IMR-90 (cell line): Measurements from ENCODE around the gene ZNF827. TPM values are rescaled to one million over a fixed set of nuclear protein-coding genes. Genes with fewer than 3 reads are reported as not detected.

Source experiments
- ATAC-seq: fragments of 200-7000 bp; cut with Tn5 transposase; 2 replicates; pipeline ENCODE4 v1.9.1; 2020; ENCODE audit warnings: low read depth, mild to moderate bottlenecking, moderate library complexity
- BruUV-seq: library from RNA; stranded (reverse); fragments of 400-500 nt; replicated peaks from 2 replicates; lab custom pipeline; 2021; lab: Mats Ljungman, UMichigan
- CTCF ChIA-PET: fragments of 300-600 bp; formaldehyde crosslinking; extraction: SDS; loops from one replicate; lab custom pipeline; 2021; ENCODE audit warnings: antibody characterized with exemption; lab: Yijun Ruan, JAX
- POLR2A ChIA-PET: fragments of 300-600 bp; sonication (Branson Sonifier 250); formaldehyde crosslinking; loops from one replicate; lab custom pipeline; 2022; ENCODE audit warnings: antibody characterized with exemption; ENCODE audit not compliant: unreplicated experiment; lab: Charles Lee
- DNase-seq: peaks from one replicate; pipeline ENCODE4 v3.0.0; 2013
- H2AFZ ChIP-seq: replicated peaks from 2 replicates; pipeline ENCODE3; 2013; ENCODE audit warnings: low read length, mild to moderate bottlenecking; ENCODE audit not compliant: poor library complexity
- H2AK5ac ChIP-seq: 2 replicates; pipeline ENCODE4 v1.6.1; 2013; ENCODE audit warnings: low read depth, low read length, inconsistent platforms
- H2AK9ac ChIP-seq: replicated peaks from 2 replicates; pipeline ENCODE3; 2013; ENCODE audit warnings: mild to moderate bottlenecking, low read depth, low read length, moderate library complexity; ENCODE audit not compliant: poor library complexity
- H2BK120ac ChIP-seq: 2 replicates; pipeline ENCODE4 v1.6.1; 2013; ENCODE audit warnings: low read depth, low read length, inconsistent platforms
- H2BK15ac ChIP-seq: 3 replicates; pipeline ENCODE4 v1.6.1; 2013; ENCODE audit warnings: low read depth, low read length, inconsistent platforms
- H2BK20ac ChIP-seq: 2 replicates; pipeline ENCODE4 v1.6.1; 2013; ENCODE audit warnings: low read depth, mild to moderate bottlenecking, inconsistent platforms, low read length, moderate library complexity
- H2BK5ac ChIP-seq: 2 replicates; pipeline ENCODE4 v1.6.1; 2013; ENCODE audit warnings: mild to moderate bottlenecking, low read depth, low read length, inconsistent platforms; ENCODE audit not compliant: poor library complexity, severe bottlenecking
- H3K14ac ChIP-seq: replicated peaks from 2 replicates; pipeline ENCODE4 v1.6.1; 2013; ENCODE audit warnings: low read depth, low read length, inconsistent platforms
- H3K18ac ChIP-seq: 2 replicates; pipeline ENCODE4 v1.6.1; 2013; ENCODE audit warnings: low read depth, low read length, control low read depth
- H3K23ac ChIP-seq: 2 replicates; pipeline ENCODE4 v1.6.1; 2013; ENCODE audit warnings: low read depth, low read length, inconsistent platforms
- H3K27ac ChIP-seq: 2 replicates; pipeline ENCODE4 v1.5.1; 2013; ENCODE audit warnings: mild to moderate bottlenecking, control low read depth, low read length; ENCODE audit not compliant: insufficient read depth
- H3K27me3 ChIP-seq: 2 replicates; pipeline ENCODE4 v1.6.1; 2013; ENCODE audit warnings: low read length; ENCODE audit not compliant: control insufficient read depth, insufficient read depth
- H3K36me3 ChIP-seq: 2 replicates; pipeline ENCODE4 v1.6.1; 2013; ENCODE audit warnings: low read length, mixed read lengths; ENCODE audit not compliant: control insufficient read depth, insufficient read depth
- H3K4ac ChIP-seq: 2 replicates; pipeline ENCODE4 v1.6.1; 2013; ENCODE audit warnings: low read depth, low read length, inconsistent platforms
- H3K4me1 ChIP-seq: 2 replicates; pipeline ENCODE4 v1.6.1; 2013; ENCODE audit warnings: low read length, mixed read lengths; ENCODE audit not compliant: control insufficient read depth, insufficient read depth
- H3K4me2 ChIP-seq: 2 replicates; pipeline ENCODE4 v1.6.1; 2013; ENCODE audit warnings: low read depth, mild to moderate bottlenecking, control low read depth, low read length, moderate library complexity
- H3K4me3 ChIP-seq: 2 replicates; pipeline ENCODE4 v1.5.1; 2013; ENCODE audit warnings: low read depth, mild to moderate bottlenecking, control low read depth, low read length, moderate library complexity; ENCODE audit not compliant: insufficient read depth
- H3K56ac ChIP-seq: 2 replicates; pipeline ENCODE4 v1.6.1; 2013; ENCODE audit warnings: low read length, inconsistent platforms; ENCODE audit not compliant: insufficient read depth; ENCODE audit errors: extremely low read depth
- H3K79me1 ChIP-seq, 2 experiments: 2 replicates each; pipeline ENCODE4 v1.6.1; 2013; ENCODE audit warnings: low read length in 2 of 2, inconsistent platforms in 1 of 2, low read depth in 1 of 2
- H3K9ac ChIP-seq: 2 replicates; pipeline ENCODE4 v1.6.1; 2013; ENCODE audit warnings: low read depth, low read length, control low read depth
- H3K9me1 ChIP-seq: 2 replicates; pipeline ENCODE4 v1.6.1; 2013; ENCODE audit warnings: low read length, inconsistent platforms; ENCODE audit not compliant: insufficient read depth
- H3K9me3 ChIP-seq: 2 replicates; pipeline ENCODE4 v1.6.1; 2013; ENCODE audit warnings: low read length; ENCODE audit not compliant: control insufficient read depth, insufficient read depth
- H4K20me1 ChIP-seq: 2 replicates; pipeline ENCODE4 v1.6.1; 2013; ENCODE audit warnings: low read length, inconsistent platforms; ENCODE audit not compliant: insufficient read depth
- H4K5ac ChIP-seq: 2 replicates; pipeline ENCODE4 v1.6.1; 2013; ENCODE audit warnings: mild to moderate bottlenecking, low read depth, low read length, control low read depth
- H4K8ac ChIP-seq, 2 experiments: 2 replicates each; pipeline ENCODE4 v1.6.1; 2013; ENCODE audit warnings: low read depth in 2 of 2, low read length in 2 of 2, control low read depth in 1 of 2, inconsistent platforms in 1 of 2
- H4K91ac ChIP-seq: 2 replicates; pipeline ENCODE4 v1.6.1; 2013; ENCODE audit warnings: low read depth, low read length, inconsistent platforms; ENCODE audit not compliant: insufficient read depth
- BHLHE40 ChIP-seq: fragments of 150-350 bp; IDR thresholded peaks from 2 replicates; pipeline ENCODE4 v1.6.1; 2016; ENCODE audit warnings: mild to moderate bottlenecking, low read depth, low read length
- CEBPB ChIP-seq: IDR thresholded peaks from 2 replicates; pipeline ENCODE4 v1.6.1; 2012; ENCODE audit warnings: low read depth, low read length, improper control_type of control experiment
- CHD1 ChIP-seq: IDR thresholded peaks from 2 replicates; pipeline ENCODE4 v1.6.1; 2012; ENCODE audit warnings: low read depth, low read length, improper control_type of control experiment
- MAFK ChIP-seq: IDR thresholded peaks from 2 replicates; pipeline ENCODE4 v1.6.1; 2012; ENCODE audit warnings: low read depth, low read length, improper control_type of control experiment
- MAZ ChIP-seq: IDR thresholded peaks from 2 replicates; pipeline ENCODE4 v1.6.1; 2012; ENCODE audit warnings: low read depth, mild to moderate bottlenecking, low read length, improper control_type of control experiment, moderate library complexity, borderline replicate concordance
- MXI1 ChIP-seq: IDR thresholded peaks from 2 replicates; pipeline ENCODE4 v1.6.1; 2012; ENCODE audit warnings: low read depth, mild to moderate bottlenecking, low read length, moderate library complexity, borderline replicate concordance
- NFE2L2 ChIP-seq: fragments of 150-350 bp; IDR thresholded peaks from 2 replicates; pipeline ENCODE4 v1.6.1; 2016; ENCODE audit warnings: low read depth, mild to moderate bottlenecking, low read length
- POLR2A ChIP-seq: IDR thresholded peaks from 2 replicates; pipeline ENCODE4 v1.6.1; 2012; ENCODE audit warnings: mild to moderate bottlenecking, low read depth, low read length
- RAD21 ChIP-seq: IDR thresholded peaks from 2 replicates; pipeline ENCODE4 v1.6.1; 2012; ENCODE audit warnings: low read length, improper control_type of control experiment
- RCOR1 ChIP-seq: IDR thresholded peaks from 2 replicates; pipeline ENCODE4 v1.6.1; 2012; ENCODE audit warnings: mild to moderate bottlenecking, low read length, improper control_type of control experiment; ENCODE audit not compliant: insufficient replicate concordance
- RFX5 ChIP-seq: IDR thresholded peaks from 2 replicates; pipeline ENCODE4 v1.8.0; 2012; ENCODE audit warnings: low read depth, mild to moderate bottlenecking, low read length, moderate library complexity
- SMC3 ChIP-seq: fragments of 150-350 bp; IDR thresholded peaks from 2 replicates; pipeline ENCODE4 v1.6.1; 2016; ENCODE audit warnings: low read depth, mild to moderate bottlenecking, antibody characterized with exemption, low read length, moderate library complexity
- WGBS, 2 experiments: methylation state at CpG; one replicate each; pipeline versions ENCODE4 v1.1.5 to v1.1.7; 2013; ENCODE audit warnings: missing lambda C conversion rate in 2 of 2; ENCODE audit not compliant: insufficient read length in 1 of 2; ENCODE audit errors: extremely low coverage in 2 of 2; 5-methylcytosine and 5-hydroxymethylcytosine counted together
- dilution Hi-C: fragments of 300-500 bp; cut with HindIII; formaldehyde crosslinking; loops from one replicate; pipeline ENCODE4 v1.14.3; 2018; ENCODE audit warnings: low sequenced_read_pairs; ENCODE audit not compliant: unreplicated experiment
- in situ Hi-C: fragments of 300-500 bp; cut with MboI; formaldehyde crosslinking; loops from 3 replicates; pipeline ENCODE4 v1.14.3; 2019; ENCODE audit warnings: low sequenced_read_pairs, inconsistent platforms, mixed read lengths
- intact Hi-C: fragments of 100-400 bp; cut with micrococcal nuclease; formaldehyde crosslinking; loops from 2 replicates; pipeline ENCODE4 v1.10.0; 2022
- polyA plus RNA-seq, 3 experiments: library from polyadenylated mRNA; depleted of rRNA; stranded (reverse); fragments of >200 nt; gene quantifications; 2 replicates each; pipeline ENCODE4 v1.2.3, GENCODE V29; 2012; ENCODE audit warnings: low replicate concordance in 1 of 3
- total RNA-seq: library from RNA; depleted of rRNA; stranded (reverse); fragments of >200 nt; gene quantifications from 2 replicates; pipeline ENCODE4 v1.2.3, GENCODE V29; 2012
- TF ChIP-seq, protein P1 (sequence below): fragments of 150-350 bp; IDR thresholded peaks from 2 replicates; pipeline ENCODE4 v1.6.1; 2016; ENCODE audit warnings: low read depth, mild to moderate bottlenecking, low read length, moderate library complexity, borderline replicate concordance
- TF ChIP-seq, protein P2 (sequence below): fragments of 150-350 bp; IDR thresholded peaks from 2 replicates; pipeline ENCODE4 v1.6.1; 2017; ENCODE audit warnings: mild to moderate bottlenecking, antibody characterized with exemption, low read length, low read depth

ZNF827 gene
- total and polyA plus RNA-seq, 2 of the 4 experiments (the other 2 are of a cell fraction), result 6.6 to 31.7 TPM

DNA sequence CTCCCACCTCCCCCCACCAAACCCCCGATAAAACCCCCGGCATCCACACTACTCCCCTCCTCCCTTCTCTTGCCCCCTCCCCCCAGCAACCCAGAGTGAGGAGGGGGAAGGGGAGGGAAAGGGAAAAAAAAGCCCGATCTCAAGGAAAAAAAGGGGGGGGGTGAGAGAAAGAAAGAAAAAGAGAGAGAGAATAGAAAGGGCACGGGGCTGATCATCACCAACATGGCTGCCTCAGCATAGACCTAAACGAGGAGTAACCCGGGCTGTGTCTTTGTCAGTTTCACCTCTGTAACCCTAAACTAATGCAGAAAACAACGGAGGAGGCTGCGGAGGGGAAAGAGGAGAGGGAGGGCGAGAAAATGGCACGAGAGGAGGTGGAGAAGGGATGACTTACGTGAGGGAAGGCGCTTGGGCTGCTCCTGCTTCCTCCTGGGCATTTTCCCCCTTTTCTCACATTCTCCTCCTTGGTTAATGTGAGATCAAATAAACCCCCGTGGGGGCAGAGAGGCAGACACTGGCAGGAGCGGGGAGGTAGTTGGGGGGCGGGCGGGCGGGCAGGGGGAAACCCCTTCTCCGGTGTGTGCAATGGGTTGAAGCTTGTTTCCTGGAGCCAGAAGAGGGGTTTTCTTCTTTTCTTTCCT, 532 bp downstream of the ZNF827 start:
- CTCF ChIA-PET, result interaction anchor here (0.6 to 0.7 kb wide), 2 partner anchors 612 to 1902 kb away, joined by 3 to 6 read pairs; no protein-coding TSS in a partner anchor
- Histone ChIP-seq H3K4me1 (peaks cover 5% of the 10 kb centered on the region), H3K27ac (peak overlapping the region; percentile 97), H3K36me3 (no peaks in the 10 kb centered on the region), H3K4me3 (peak overlapping the region; percentile 82), H2BK5ac (peak overlapping the region; percentile 98), H3K9me3 (no peaks in the 10 kb centered on the region), H3K27me3 (no peaks in the 10 kb centered on the region), H3K56ac (peak overlapping the region; percentile 93), H2AK9ac (peak overlapping the region; percentile 98), H2BK15ac (peak overlapping the region; percentile 88; the same call in 2 of the 3 replicates), H3K9me1 (no peaks in the 10 kb centered on the region; the same call in 1 of the 2 replicates), H3K4ac (peak overlapping the region; percentile 94), H2BK120ac (peak overlapping the region; percentile 93), H4K91ac (peak overlapping the region; percentile 99), H4K20me1 (no peaks in the 10 kb centered on the region), H4K8ac (peak overlapping the region; percentile 87 to 99), H3K9ac (peak overlapping the region; percentile 100), H4K5ac (peak overlapping the region; percentile 95), H2BK20ac (peak overlapping the region; percentile 66), H3K18ac (peak overlapping the region; percentile 93), H2AFZ (peak overlapping the region; percentile 94), H3K23ac (peak overlapping the region; percentile 99), H3K79me1 (peaks cover 17 to 34% of the 10 kb centered on the region in 2 experiments), H2AK5ac (peak overlapping the region; percentile 74; the same call in 1 of the 2 replicates), H3K4me2 (peak overlapping the region; percentile 78), H3K14ac (peak overlapping the region; percentile 97)
- POLR2A ChIA-PET, result no interaction called here
- no TSS peak for BruUV-seq
- no CpG with 5 or more reads among the region's 18 CpGs for WGBS, 2 experiments
- intact Hi-C loops (loop anchor here (2.0 to 10.0 kb wide), 6 partner anchors 129 to 703 kb away; partner anchors contain the start of genes C4orf51, LSM6 and MMAA), in situ Hi-C loops (no loop called here), dilution Hi-C loops (no loop called here)
- DNase-seq (peak; percentile 27), ATAC-seq (no peak; the same call in 1 of the 2 replicates)
- TF ChIP-seq SMC3 (no peak), MXI1 (0 out of 2 replicates have a peak, but pooled peaks have one; percentile 27), CHD1 (no peak), BHLHE40 (peak; percentile 27; the same call in 1 of the 2 replicates), MAZ (peak; percentile 10; the same call in 1 of the 2 replicates), POLR2A (no peak), CEBPB (no peak), NFE2L2 (no peak), RCOR1 (no peak), RAD21 (no peak), RFX5 (no peak), MAFK (no peak)
- TF ChIP-seq, protein P1, sequence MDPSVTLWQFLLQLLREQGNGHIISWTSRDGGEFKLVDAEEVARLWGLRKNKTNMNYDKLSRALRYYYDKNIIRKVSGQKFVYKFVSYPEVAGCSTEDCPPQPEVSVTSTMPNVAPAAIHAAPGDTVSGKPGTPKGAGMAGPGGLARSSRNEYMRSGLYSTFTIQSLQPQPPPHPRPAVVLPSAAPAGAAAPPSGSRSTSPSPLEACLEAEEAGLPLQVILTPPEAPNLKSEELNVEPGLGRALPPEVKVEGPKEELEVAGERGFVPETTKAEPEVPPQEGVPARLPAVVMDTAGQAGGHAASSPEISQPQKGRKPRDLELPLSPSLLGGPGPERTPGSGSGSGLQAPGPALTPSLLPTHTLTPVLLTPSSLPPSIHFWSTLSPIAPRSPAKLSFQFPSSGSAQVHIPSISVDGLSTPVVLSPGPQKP, result no peak
- TF ChIP-seq, protein P2, sequence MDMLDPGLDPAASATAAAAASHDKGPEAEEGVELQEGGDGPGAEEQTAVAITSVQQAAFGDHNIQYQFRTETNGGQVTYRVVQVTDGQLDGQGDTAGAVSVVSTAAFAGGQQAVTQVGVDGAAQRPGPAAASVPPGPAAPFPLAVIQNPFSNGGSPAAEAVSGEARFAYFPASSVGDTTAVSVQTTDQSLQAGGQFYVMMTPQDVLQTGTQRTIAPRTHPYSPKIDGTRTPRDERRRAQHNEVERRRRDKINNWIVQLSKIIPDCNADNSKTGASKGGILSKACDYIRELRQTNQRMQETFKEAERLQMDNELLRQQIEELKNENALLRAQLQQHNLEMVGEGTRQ, result no peak
